NCI-H1436 treated with DMSO at 0.1 percent for 48 hours (cell line): Measurements from ENCODE around the gene LGMN.
A peak's percentile ranks its signal among the peaks of the same experiment; 100 is the strongest.
"Not testable (repeated sequence)": the region's sequence is repeated elsewhere in the genome, so short reads cannot be mapped to it uniquely, and the experiment has no call there.

Source experiments
- DNase-seq: peaks from one replicate; lab custom pipeline; 2025; lab: John Stamatoyannopoulos, UW

LGMN gene

DNA sequence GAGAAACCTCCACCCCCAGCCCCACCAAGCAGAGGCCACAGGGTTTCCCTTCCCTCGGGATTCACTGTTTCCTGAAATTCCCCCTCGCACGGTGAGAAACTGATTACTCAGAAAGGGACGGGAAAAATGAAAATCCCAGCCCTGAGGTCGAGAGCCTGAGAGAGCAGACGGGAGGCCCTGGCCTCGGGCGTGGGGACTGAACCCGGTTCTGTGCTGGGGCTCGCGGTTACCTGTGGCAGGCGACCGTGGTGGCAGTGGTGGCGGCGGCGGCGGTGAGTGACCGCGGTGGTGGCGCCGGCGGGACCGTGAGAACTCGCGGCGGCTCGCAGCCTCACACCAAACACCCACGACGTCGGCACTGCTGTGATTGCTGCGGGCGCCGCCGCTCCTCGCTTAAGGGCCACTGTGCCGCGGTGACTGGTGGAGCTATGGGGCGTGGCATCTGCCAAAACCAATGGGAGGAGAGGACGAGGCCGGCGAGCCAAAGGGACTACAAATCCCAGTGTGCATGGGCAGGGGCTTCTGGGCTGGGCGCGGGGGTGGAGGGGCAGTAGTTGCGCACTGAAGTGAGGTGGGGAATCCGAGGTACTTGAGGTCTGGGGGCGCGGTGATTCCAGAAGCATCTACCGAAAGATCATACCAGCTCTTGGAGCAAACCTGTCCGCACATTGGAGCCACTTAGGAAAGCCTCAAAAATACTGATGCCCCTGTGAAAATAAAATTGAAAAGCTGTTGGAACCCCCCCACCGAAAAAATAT lies at the start of gene LGMN:
Gene LGMN (minus strand): TSS at position 369 of the 758 bp plus-strand sequence. CDS start 15,841 bp downstream, outside the sequence.
- DNase-seq, result peak; percentile 82

DNA sequence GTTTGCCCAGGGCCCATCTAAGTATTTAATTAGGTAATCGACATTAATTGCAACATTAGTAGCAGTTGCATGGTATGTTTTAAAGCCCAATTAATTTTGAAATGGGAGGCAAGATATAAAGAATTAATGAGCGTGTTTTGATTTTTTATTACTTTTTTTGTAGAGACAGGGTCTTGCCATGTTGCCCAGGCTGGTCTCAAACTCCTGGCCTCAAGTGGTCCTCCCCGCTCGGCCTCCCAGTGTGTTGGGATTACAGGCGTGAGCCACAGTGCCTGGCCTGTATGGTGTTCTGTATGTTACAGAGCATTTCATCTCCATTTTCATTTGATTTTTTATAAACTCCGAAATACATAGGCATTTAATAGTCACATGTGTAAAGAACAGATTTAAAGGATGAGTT lies 46.5 kb upstream of the LGMN start:
- no peak for DNase-seq

DNA sequence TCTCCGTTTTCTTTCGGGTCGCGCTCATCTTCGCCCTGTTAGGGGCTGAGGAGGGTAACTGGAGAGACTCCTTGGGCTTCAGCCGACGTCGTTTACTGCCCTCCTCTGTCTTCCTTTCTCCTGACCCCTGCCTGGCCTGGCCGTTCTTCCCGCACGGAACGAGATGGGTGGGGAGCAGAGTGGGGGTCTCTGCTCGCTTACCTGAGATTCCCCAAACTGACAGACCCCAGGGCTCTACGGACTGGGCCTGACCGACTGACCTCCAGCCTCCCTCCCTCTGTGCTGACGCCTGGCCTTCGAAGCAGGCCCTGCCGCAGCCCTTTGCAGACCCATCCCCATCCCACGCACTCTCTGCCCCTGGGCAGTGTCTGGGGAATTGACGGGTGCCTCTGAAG lies 46.1 kb upstream of the LGMN start:
- no peak for DNase-seq

GRCh38 chr14:92793709-92794546 lies 45.5 kb upstream of the LGMN start, which contains the start of gene GOLGA5:
GOLGA5 (plus strand) TSS chr14:92794305; CDS start chr14:92797438, 3,133 bp downstream.
- peak; percentile 86 for DNase-seq

- DNase-seq, result no peak
These were observed 44.5 kb upstream of the LGMN start for GRCh38 chr14:92792885-92793284.

DNA sequence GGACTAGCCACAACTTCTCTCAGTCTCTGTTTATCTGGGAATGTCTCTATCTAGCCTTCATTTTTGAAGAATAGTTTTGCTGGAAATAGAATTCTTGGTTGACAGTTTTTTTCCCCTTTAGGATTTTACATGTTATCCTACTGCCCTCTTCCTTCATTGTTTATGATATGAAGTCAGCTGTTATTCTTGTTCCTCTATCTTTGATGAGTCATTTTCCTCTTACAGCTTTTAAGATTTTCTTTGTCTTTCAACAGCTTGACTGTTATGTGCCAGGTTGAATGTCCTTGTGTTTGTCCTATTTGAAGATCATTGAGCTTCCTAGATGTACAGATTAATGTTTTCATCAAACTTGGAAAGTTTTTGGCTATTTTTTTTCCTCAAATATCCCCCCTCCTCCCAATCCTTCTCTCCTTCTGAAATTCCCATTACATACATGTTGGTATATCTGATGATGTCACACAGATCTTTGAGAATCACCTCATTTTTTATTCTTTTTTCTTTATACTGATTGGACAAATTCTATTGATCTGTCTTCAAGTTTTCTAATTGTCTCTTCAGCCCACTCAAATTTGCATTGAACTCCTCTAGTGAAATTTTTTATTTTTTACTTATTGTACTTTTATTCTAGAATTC lies 41.1 kb upstream of the LGMN start:
- no peak for DNase-seq

DNA sequence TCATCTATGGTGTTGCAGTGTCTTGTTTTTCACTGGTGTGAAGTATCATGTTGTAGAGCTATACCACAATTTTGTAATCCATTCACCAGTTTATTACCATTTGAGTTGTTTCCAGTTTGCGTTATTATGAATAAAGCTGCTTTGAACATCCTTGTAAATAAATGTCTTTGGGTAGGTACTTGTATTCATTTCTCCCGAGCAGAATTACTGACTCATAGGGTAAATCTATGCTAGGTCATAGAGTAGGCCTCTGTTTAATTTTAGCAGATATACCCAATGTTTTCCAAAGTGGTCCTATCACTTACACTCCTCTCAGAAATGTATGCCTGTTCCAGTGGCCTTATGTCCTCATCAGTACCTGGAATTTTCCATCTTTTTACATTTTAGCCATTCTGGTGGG lies 39.1 kb upstream of the LGMN start:
- no peak for DNase-seq

DNA sequence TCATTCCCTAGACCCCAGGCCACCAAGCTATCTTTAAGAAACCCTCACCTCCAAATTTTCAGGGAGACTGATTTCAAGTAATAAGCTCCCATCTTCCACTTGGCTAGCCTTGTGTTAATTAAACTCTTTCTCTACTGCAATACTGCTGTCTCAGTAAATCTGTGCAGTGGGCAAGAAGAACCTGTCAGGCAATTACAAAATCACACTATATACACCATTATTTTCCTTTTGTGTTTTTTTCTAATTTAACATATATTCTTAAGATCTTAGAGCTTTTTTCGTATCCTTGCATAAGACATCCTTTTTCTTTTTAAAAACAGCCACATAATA lies 38.0 kb upstream of the LGMN start:
- DNase-seq, result no peak

DNA sequence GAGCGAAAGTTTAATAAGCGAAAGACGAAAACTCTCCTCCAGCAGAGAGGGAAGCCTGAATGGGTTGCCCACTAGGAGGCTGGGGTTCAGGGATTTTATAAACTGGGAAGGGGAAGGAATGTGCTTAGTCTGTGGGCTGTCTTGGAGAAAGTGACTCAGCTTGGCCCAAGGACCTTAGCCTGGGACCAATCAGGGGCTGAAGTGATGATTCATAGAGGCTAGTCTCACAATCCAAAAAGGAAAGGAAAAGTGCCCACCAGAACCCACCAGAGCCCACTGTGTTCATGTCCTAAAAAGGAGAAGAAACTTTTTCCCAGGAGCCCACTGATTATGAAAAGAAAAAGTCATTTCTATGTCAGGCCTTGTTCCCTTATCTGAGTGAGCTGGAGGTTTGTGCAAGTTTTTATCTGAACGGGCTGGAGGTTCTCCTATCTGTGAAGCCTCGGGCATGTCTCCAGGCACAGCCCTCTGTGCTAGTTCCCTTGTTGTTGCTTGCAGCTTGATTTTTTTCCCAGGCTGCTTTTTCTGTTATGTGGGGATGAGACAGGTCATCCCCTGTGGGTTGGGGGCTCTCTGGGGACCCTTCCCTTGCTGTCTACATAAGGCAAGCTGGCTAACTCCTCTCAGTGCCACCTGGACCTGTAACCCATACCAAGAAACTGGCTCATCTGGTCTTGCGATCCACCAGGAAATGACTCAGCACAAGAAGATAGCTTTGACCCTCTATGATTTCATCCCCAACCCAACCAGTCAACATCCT lies 37.4 kb upstream of the LGMN start:
- no peak for DNase-seq

- peak; percentile 54 for DNase-seq
These were observed 35.5 kb upstream of the LGMN start for GRCh38 chr14:92783813-92784431.

DNA sequence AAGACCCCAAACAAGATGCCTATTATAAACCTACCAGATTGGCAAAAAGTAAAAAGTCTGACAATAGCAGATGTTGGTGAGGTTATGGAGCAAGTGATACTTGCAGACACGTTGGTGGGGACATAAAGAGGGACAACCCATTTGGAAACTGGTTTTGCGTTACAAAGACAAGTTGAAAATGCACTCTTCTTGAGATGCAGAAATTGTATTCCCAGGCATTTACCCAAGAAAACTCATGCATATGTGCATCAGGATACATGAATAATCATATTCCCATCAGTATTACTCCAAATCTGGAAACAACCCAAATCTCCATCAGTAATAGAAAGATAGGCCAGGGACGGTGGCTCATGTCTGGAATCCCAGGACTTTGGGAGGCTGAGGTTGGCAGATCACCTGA lies 32.9 kb upstream of the LGMN start:
- DNase-seq, result no peak

GRCh38 chr14:92780444-92781232 lies 32.2 kb upstream of the LGMN start:
- DNase-seq, result no peak

GRCh38 chr14:92778868-92779565 lies 30.6 kb upstream of the LGMN start:
- DNase-seq, result not testable (repeated sequence)

DNA sequence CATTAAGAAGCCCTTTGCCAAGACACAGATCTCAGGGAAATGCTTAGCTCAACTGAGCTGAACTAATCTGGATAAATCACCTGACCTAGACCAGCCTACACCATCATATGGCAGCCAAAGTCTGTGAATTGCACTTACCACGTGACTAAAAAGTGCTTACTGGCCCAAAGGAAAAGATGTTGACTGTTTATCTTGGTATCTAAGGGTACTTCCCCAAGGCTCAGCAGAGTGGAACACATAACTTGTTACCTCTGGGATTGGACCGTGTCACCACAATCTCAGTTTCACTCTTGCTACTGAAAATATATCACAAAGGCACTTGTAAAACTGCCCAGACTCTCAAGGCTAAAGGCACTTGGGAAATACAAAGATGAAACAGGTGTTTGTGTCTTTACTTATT lies 26.9 kb upstream of the LGMN start:
- DNase-seq, result not testable (repeated sequence)

GRCh38 chr14:92774572-92774971 lies 26.1 kb upstream of the LGMN start:
- no peak for DNase-seq

DNA sequence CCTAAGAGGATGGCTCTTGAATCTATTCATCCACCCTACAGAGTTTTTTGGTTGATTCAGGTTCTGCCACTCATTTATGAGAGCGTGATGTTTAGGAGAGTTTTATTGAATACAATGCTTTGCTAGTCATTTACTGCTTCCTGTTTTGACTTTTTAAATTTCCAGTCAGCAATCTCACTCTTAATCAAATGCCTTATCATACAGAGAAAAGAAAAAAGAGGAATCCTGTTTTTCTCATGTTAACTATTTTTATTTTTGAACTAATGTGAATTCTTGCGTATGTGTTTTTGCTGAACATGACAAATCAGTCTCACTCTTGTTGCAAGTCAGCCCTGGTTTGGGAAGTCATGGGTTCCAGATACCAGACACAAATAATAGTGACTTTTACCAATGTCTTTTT lies 22.1 kb upstream of the LGMN start:
- no peak for DNase-seq

GRCh38 chr14:92768795-92769194 lies 20.4 kb upstream of the LGMN start:
- DNase-seq, result no peak

- DNase-seq, result not testable (repeated sequence)
These were observed 19.8 kb upstream of the LGMN start for GRCh38 chr14:92768236-92768635.

- not testable (repeated sequence) for DNase-seq
These were observed 15.5 kb upstream of the LGMN start for GRCh38 chr14:92763666-92764631.
